Measurements from ENCODE around the gene CGNL1.

The CGNL1 gene

GRCh38 chr15:57398336-57398735 is 22.0 kb downstream of the CGNL1 start:
- Histone ChIP-seq H3K4me2 (ENCODE audit: low read depth, low read length, poor library complexity, severe bottlenecking) (no peak overlapping the region), H4K20me1 (ENCODE audit: insufficient read depth, low read length, poor library complexity, severe bottlenecking) (no peaks in the 10 kb centered on the region), H3K9ac (ENCODE audit: low read depth, low read length, poor library complexity, severe bottlenecking) (no peak overlapping the region), H3K4me3 (ENCODE audit: low read length, poor library complexity, severe bottlenecking) (no peak overlapping the region), H3K9me2 (replicated peaks; ENCODE audit: low read depth, low read length) (no peaks in the 10 kb centered on the region), H3K4me1 (ENCODE audit: insufficient read depth, low read length, poor library complexity, severe bottlenecking) (no peaks in the 10 kb centered on the region), H3K9me3 (ENCODE audit: insufficient read depth, low read depth, low read length) (no peaks in the 10 kb centered on the region), H3K36me3 (ENCODE audit: insufficient read depth, low read length) (no peaks in the 10 kb centered on the region), H3K27me3 (ENCODE audit: insufficient read depth, low read length, poor library complexity, severe bottlenecking) (no peaks in the 10 kb centered on the region), H2AFZ (ENCODE audit: low read length) (no peak overlapping the region), H3K79me2 (ENCODE audit: insufficient read depth, low read length) (no peaks in the 10 kb centered on the region), H3F3A (ENCODE audit: low read depth) (no peaks in the 10 kb centered on the region)
- no peak for TF ChIP-seq CTCF (conservative IDR thresholded peaks at IDR 0.05; ENCODE audit: low read length)
- no peak for TF ChIP-seq EZH2phosphoT487 (IDR thresholded peaks at IDR 0.05; ENCODE audit: borderline replicate concordance)

- H3K9me2 ChIP-seq (replicated peaks; ENCODE audit: low read depth, low read length) = no peaks in the 10 kb centered on the region
- H2AFZ ChIP-seq (ENCODE audit: low read length) = no peak overlapping the region
Measured at GRCh38 chr15:57401546-57401945, 25.2 kb downstream of the CGNL1 start.

GRCh38 chr15:57403017-57403416 is 26.7 kb downstream of the CGNL1 start:
- Histone ChIP-seq H3F3A (ENCODE audit: low read depth) (no peaks in the 10 kb centered on the region), H3K9me2 (replicated peaks; ENCODE audit: low read depth, low read length) (no peaks in the 10 kb centered on the region), H3K9me3 (ENCODE audit: insufficient read depth, low read depth, low read length) (no peaks in the 10 kb centered on the region), H3K27me3 (ENCODE audit: insufficient read depth, low read length, poor library complexity, severe bottlenecking) (no peaks in the 10 kb centered on the region), H2AFZ (ENCODE audit: low read length) (no peak overlapping the region), H4K20me1 (ENCODE audit: insufficient read depth, low read length, poor library complexity, severe bottlenecking) (no peaks in the 10 kb centered on the region), H3K4me1 (ENCODE audit: insufficient read depth, low read length, poor library complexity, severe bottlenecking) (no peaks in the 10 kb centered on the region), H3K4me3 (ENCODE audit: low read length, poor library complexity, severe bottlenecking) (no peak overlapping the region), H3K9ac (ENCODE audit: low read depth, low read length, poor library complexity, severe bottlenecking) (no peak overlapping the region), H3K4me2 (ENCODE audit: low read depth, low read length, poor library complexity, severe bottlenecking) (no peak overlapping the region), H3K79me2 (ENCODE audit: insufficient read depth, low read length) (no peaks in the 10 kb centered on the region), H3K36me3 (ENCODE audit: insufficient read depth, low read length) (no peaks in the 10 kb centered on the region)
- TF ChIP-seq EZH2phosphoT487 (IDR thresholded peaks at IDR 0.05; ENCODE audit: borderline replicate concordance) = no peak

More at GRCh38 chr15:57401546-57401945, 25.2 kb downstream of the CGNL1 start:
- TF ChIP-seq EZH2phosphoT487 (IDR thresholded peaks at IDR 0.05; ENCODE audit: borderline replicate concordance) (no peak), CTCF (conservative IDR thresholded peaks at IDR 0.05; ENCODE audit: low read length) (no peak)
- no peaks in the 10 kb centered on the region for H3F3A ChIP-seq (ENCODE audit: low read depth)
- no peaks in the 10 kb centered on the region for H4K20me1 ChIP-seq (ENCODE audit: insufficient read depth, low read length, poor library complexity, severe bottlenecking)
- H3K79me2 ChIP-seq (ENCODE audit: insufficient read depth, low read length) = no peaks in the 10 kb centered on the region
- no peaks in the 10 kb centered on the region for H3K36me3 ChIP-seq (ENCODE audit: insufficient read depth, low read length)
- H3K27me3 ChIP-seq (ENCODE audit: insufficient read depth, low read length, poor library complexity, severe bottlenecking) = no peaks in the 10 kb centered on the region
- no peaks in the 10 kb centered on the region for H3K9me3 ChIP-seq (ENCODE audit: insufficient read depth, low read depth, low read length)
- H3K4me3 ChIP-seq (ENCODE audit: low read length, poor library complexity, severe bottlenecking) = no peak overlapping the region
- no peak overlapping the region for H3K9ac ChIP-seq (ENCODE audit: low read depth, low read length, poor library complexity, severe bottlenecking)
- no peak overlapping the region for H3K4me2 ChIP-seq (ENCODE audit: low read depth, low read length, poor library complexity, severe bottlenecking)
- no peaks in the 10 kb centered on the region for H3K4me1 ChIP-seq (ENCODE audit: insufficient read depth, low read length, poor library complexity, severe bottlenecking)

- Histone ChIP-seq H3K79me2 (ENCODE audit: insufficient read depth, low read length) (no peaks in the 10 kb centered on the region), H3K36me3 (ENCODE audit: insufficient read depth, low read length) (no peaks in the 10 kb centered on the region), H3K4me2 (ENCODE audit: low read depth, low read length, poor library complexity, severe bottlenecking) (no peak overlapping the region), H4K20me1 (ENCODE audit: insufficient read depth, low read length, poor library complexity, severe bottlenecking) (no peaks in the 10 kb centered on the region), H3K4me1 (ENCODE audit: insufficient read depth, low read length, poor library complexity, severe bottlenecking) (no peaks in the 10 kb centered on the region), H3F3A (ENCODE audit: low read depth) (no peaks in the 10 kb centered on the region), H3K9me2 (replicated peaks; ENCODE audit: low read depth, low read length) (no peaks in the 10 kb centered on the region), H3K27me3 (ENCODE audit: insufficient read depth, low read length, poor library complexity, severe bottlenecking) (no peaks in the 10 kb centered on the region), H2AFZ (ENCODE audit: low read length) (no peak overlapping the region), H3K9me3 (ENCODE audit: insufficient read depth, low read depth, low read length) (no peaks in the 10 kb centered on the region), H3K9ac (ENCODE audit: low read depth, low read length, poor library complexity, severe bottlenecking) (no peak overlapping the region), H3K4me3 (ENCODE audit: low read length, poor library complexity, severe bottlenecking) (no peak overlapping the region)
- no peak for TF ChIP-seq CTCF (conservative IDR thresholded peaks at IDR 0.05; ENCODE audit: low read length)
Measured at GRCh38 chr15:57403566-57404325, 27.4 kb downstream of the CGNL1 start.

All from Loucy (cell line).